ENCODE data around the gene GTPBP1. TPM values are rescaled to one million over a fixed set of nuclear protein-coding genes. Genes with fewer than 3 reads are reported as not detected.

GTPBP1 gene
- total RNA-seq, 4 donors from 2014 or later: 73.0 to 100 (median 76.8) TPM

DNA sequence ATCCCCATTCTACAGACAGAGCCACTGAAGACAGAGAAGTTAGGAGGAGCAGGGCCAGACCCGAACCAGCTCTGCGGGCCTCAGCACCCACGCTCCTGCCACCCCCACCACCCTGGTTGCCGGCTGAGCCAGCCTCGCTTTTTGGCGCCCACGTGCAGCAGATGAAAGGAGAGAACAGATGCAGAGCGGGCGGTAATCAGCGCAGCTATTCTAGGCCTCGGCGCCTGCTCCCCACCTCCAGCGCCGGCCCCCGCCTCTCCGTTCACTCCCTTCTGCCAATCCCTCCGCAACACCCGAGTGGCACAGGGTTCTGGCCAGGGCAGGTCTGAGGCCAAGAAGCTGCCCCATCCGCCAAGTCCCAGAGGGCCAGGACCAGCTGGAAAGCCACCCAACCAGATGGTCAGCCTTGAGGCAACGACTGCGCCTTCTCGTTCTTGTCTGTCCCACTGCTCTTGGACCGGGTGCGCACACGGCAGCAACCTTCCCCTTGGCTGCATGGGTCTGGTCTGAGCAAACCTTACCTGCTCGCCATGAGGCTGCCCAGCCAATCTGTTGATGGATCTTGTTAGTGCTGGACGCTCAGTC, 71.4 kb downstream of the GTPBP1 start:
- TF ChIP-seq POLR2AphosphoS5 (IDR thresholded peaks at IDR 0.05) (no peak), POLR2A (IDR thresholded peaks at IDR 0.05) (no peak), EP300 (IDR thresholded peaks at IDR 0.05) (no peak)
- TF ChIP-seq, protein P1, sequence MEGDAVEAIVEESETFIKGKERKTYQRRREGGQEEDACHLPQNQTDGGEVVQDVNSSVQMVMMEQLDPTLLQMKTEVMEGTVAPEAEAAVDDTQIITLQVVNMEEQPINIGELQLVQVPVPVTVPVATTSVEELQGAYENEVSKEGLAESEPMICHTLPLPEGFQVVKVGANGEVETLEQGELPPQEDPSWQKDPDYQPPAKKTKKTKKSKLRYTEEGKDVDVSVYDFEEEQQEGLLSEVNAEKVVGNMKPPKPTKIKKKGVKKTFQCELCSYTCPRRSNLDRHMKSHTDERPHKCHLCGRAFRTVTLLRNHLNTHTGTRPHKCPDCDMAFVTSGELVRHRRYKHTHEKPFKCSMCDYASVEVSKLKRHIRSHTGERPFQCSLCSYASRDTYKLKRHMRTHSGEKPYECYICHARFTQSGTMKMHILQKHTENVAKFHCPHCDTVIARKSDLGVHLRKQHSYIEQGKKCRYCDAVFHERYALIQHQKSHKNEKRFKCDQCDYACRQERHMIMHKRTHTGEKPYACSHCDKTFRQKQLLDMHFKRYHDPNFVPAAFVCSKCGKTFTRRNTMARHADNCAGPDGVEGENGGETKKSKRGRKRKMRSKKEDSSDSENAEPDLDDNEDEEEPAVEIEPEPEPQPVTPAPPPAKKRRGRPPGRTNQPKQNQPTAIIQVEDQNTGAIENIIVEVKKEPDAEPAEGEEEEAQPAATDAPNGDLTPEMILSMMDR (IDR thresholded peaks at IDR 0.05): no peak

DNA sequence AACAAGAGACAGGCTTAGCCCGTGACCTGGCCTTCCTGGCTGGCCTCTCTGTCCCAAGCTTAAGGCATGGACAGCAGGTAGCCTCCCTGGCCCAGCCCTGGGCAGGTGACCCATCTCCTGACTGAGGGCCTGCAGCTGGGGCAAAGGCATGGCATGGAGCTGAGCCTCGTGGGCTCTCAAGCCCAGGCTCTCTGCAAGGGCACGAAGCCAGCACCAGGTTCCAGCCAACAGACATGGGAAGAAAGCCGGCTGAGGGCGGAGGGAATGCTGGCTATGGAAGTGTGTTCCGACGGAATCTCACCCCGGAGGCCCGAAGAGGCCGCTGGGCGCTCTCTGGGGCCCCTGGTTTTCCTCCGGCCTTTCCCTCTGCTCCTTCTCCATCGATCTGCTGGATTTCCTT, 75.3 kb downstream of the GTPBP1 start:
- Histone ChIP-seq H3K9me3 (no peaks in the 10 kb centered on the region), H3K4me3 (no peak overlapping the region), H3K4me1 (peaks cover 18% of the 10 kb centered on the region), H3K36me3 (peaks cover 24% of the 10 kb centered on the region), H3K27me3 (no peaks in the 10 kb centered on the region), H3K27ac (no peak overlapping the region)
- DNase-seq (ENCODE audit: low spot score in 2 of 2): no peak
- 77% methylated on average over 10 of the region's 13 CpGs for WGBS
- no peak for TF ChIP-seq POLR2A (IDR thresholded peaks at IDR 0.05)
- TF ChIP-seq, protein P1 (IDR thresholded peaks at IDR 0.05): no peak
- TF ChIP-seq EP300 (IDR thresholded peaks at IDR 0.05): no peak
- TF ChIP-seq POLR2AphosphoS5 (IDR thresholded peaks at IDR 0.05): no peak

More for the DNA sequence above, 71.4 kb downstream of the GTPBP1 start:
- WGBS: 93% methylated on average over 12 of the region's 27 CpGs
- Histone ChIP-seq H3K36me3 (peaks cover 24% of the 10 kb centered on the region), H3K27me3 (no peaks in the 10 kb centered on the region), H3K4me3 (no peak overlapping the region), H3K4me1 (peaks cover 31% of the 10 kb centered on the region), H3K9me3 (no peaks in the 10 kb centered on the region), H3K27ac (no peak overlapping the region)
- DNase-seq (ENCODE audit: low spot score in 2 of 2): no peak

DNA sequence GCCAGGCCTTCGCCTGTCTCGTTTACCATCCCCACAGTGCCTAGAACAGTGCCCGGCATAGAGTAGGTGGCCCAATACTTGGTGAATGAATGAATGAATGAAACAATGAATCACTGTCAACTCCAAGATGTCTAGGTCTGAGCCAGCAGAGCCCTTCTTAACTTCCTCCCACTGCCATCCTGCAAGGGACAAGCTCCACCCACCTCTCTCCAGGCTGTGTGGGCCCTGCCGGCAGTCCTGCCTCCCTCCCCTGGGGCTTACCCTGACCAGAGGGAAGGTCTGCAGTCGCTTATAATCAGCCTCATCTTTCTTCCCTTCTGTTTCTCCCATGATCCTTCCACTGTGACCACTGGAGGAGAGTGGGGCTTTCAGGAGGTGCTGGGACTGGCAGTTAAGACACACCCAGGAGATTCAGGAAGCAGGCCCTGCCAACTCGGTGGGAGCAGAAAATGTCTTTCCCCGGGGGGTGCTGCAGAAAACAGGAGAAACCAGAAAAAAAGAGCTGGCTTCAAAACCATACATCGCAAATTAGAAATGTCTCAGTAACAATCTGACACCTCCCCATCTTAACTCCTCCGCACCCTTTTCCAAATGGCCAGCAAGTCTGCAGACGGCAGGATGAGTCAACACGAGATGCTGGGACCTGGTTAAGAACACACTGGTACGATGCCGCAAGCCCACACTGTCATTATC, 76.8 kb downstream of the GTPBP1 start:
- no peak overlapping the region for H3K27ac ChIP-seq
- 58% methylated on average over 13 of the region's 13 CpGs for WGBS

More for the DNA sequence above, 76.8 kb downstream of the GTPBP1 start:
- DNase-seq (ENCODE audit: low spot score in 2 of 2): no peak
- H3K4me1 ChIP-seq: peaks cover 13% of the 10 kb centered on the region
- no peaks in the 10 kb centered on the region for H3K9me3 ChIP-seq
- TF ChIP-seq, protein P1 (IDR thresholded peaks at IDR 0.05): no peak
- no peak for TF ChIP-seq POLR2AphosphoS5 (IDR thresholded peaks at IDR 0.05)
- TF ChIP-seq POLR2A (IDR thresholded peaks at IDR 0.05): no peak
- no peak for TF ChIP-seq EP300 (IDR thresholded peaks at IDR 0.05)
- H3K4me3 ChIP-seq: no peak overlapping the region
- peaks cover 24% of the 10 kb centered on the region for H3K36me3 ChIP-seq
- no peaks in the 10 kb centered on the region for H3K27me3 ChIP-seq

Other genes starting within 250 kb of the GTPBP1 start
- gene KDELR3, start 237.8 kb upstream of the GTPBP1 start, total RNA-seq: 1 to 10 TPM; 2.8 to 6.7 (median 3.9) TPM
- gene DDX17, start 199.6 kb upstream of the GTPBP1 start, total RNA-seq: 100 to 1,000 TPM; 315 to 696 (median 363) TPM
- 10 to 100 TPM in 1 of 4 donors, 1 to 10 TPM in 1, under 1 TPM in 2; 0.25 to 19.0 (median 0.68) TPM for gene DMC1, start 135.8 kb upstream of the GTPBP1 start, total RNA-seq
- 1 to 10 TPM in 3 of 4 donors, under 1 TPM in 1; 0.89 to 6.2 (median 2.2) TPM for gene FAM227A, start 49.6 kb upstream of the GTPBP1 start, total RNA-seq
- 10 to 100 TPM in 3 of 4 donors, 1 to 10 TPM in 1; 9.9 to 25.7 (median 15.4) TPM for gene CBY1, start 49.3 kb upstream of the GTPBP1 start, total RNA-seq
- 10 to 100 TPM; 15.6 to 56.2 (median 36.7) TPM for gene TOMM22, start 24.0 kb upstream of the GTPBP1 start, total RNA-seq
- gene JOSD1, start 5.0 kb upstream of the GTPBP1 start, total RNA-seq: 10 to 100 TPM; 51.4 to 87.4 (median 62.3) TPM
- gene SUN2, start 50.1 kb downstream of the GTPBP1 start, total RNA-seq: 100 to 1,000 TPM; 186 to 262 (median 232) TPM
- gene DNAL4, start 88.2 kb downstream of the GTPBP1 start, total RNA-seq: 10 to 100 TPM; 21.8 to 27.7 (median 27.6) TPM
- 1 to 10 TPM; 1.0 to 2.4 (median 2.1) TPM for gene NPTXR, start 138.1 kb downstream of the GTPBP1 start, total RNA-seq
- gene CBX6, start 166.3 kb downstream of the GTPBP1 start, total RNA-seq: 10 to 100 TPM; 11.5 to 31.4 (median 22.1) TPM

All from suprapubic skin (tissue), 4 donors.